Dendritic cell treated with granulocyte-macrophage colony-stimulating factor and Interleukin-4, amounts not matched to agents 40 ng/mL and 50 ng/mL, for 4 days (primary cell): ENCODE measurements around the gene ABCC1.

Source experiments
- H3K27ac Mint-ChIP-seq: one replicate; pipeline ENCODE4 v1.8.0; 2022; ENCODE audit warnings: mild to moderate bottlenecking, mixed read lengths
- H3K27me3 Mint-ChIP-seq: one replicate; pipeline ENCODE4 v1.8.0; 2022; ENCODE audit warnings: mild to moderate bottlenecking, mixed read lengths
- H3K36me3 Mint-ChIP-seq: one replicate; pipeline ENCODE4 v1.8.0; 2022; ENCODE audit warnings: low read depth, mixed read lengths
- H3K4me1 Mint-ChIP-seq: one replicate; pipeline ENCODE4 v1.8.0; 2022; ENCODE audit warnings: low read depth, mixed read lengths
- H3K4me3 Mint-ChIP-seq: one replicate; pipeline ENCODE4 v1.8.0; 2022; ENCODE audit warnings: mild to moderate bottlenecking, moderate library complexity, mixed read lengths
- H3K9me3 Mint-ChIP-seq: one replicate; pipeline ENCODE4 v1.8.0; 2022; ENCODE audit warnings: mixed read lengths
- intact Hi-C: fragments of 100-400 bp; cut with micrococcal nuclease; formaldehyde crosslinking; loops from one replicate; pipeline ENCODE4 v1.15.0; 2022

Gene ABCC1

GRCh38 chr16:16076423-16076813 is 127.0 kb downstream of the ABCC1 start:
- intact Hi-C loops, result no loop called here
- Mint-ChIP-seq H3K9me3 (no peaks in the 10 kb centered on the region), H3K4me3 (no peak overlapping the region), H3K27ac (peak overlapping the region; percentile 73), H3K36me3 (peaks cover 100% of the 10 kb centered on the region), H3K27me3 (no peaks in the 10 kb centered on the region), H3K4me1 (peaks cover 37% of the 10 kb centered on the region)

- peaks cover 100% of the 10 kb centered on the region for H3K36me3 Mint-ChIP-seq
- peaks cover 14% of the 10 kb centered on the region for H3K4me1 Mint-ChIP-seq
- no peak overlapping the region for H3K4me3 Mint-ChIP-seq
- H3K27ac Mint-ChIP-seq, result no peak overlapping the region
- no peaks in the 10 kb centered on the region for H3K27me3 Mint-ChIP-seq
- H3K9me3 Mint-ChIP-seq, result peaks cover 20% of the 10 kb centered on the region
- intact Hi-C loops, result no loop called here
Measured at GRCh38 chr16:16080465-16081065, 131.1 kb downstream of the ABCC1 start.

- H3K4me1 Mint-ChIP-seq, result peaks cover 8% of the 10 kb centered on the region
- peaks cover 20% of the 10 kb centered on the region for H3K9me3 Mint-ChIP-seq
- intact Hi-C loops, result no loop called here
- H3K27me3 Mint-ChIP-seq, result no peaks in the 10 kb centered on the region
- H3K27ac Mint-ChIP-seq, result no peak overlapping the region
- no peak overlapping the region for H3K4me3 Mint-ChIP-seq
- H3K36me3 Mint-ChIP-seq, result peaks cover 100% of the 10 kb centered on the region
Measured at GRCh38 chr16:16081141-16081540, 131.7 kb downstream of the ABCC1 start.

- intact Hi-C loops, result no loop called here
- peaks cover 20% of the 10 kb centered on the region for H3K9me3 Mint-ChIP-seq
- no peaks in the 10 kb centered on the region for H3K27me3 Mint-ChIP-seq
- H3K4me3 Mint-ChIP-seq, result no peak overlapping the region
- H3K36me3 Mint-ChIP-seq, result peaks cover 100% of the 10 kb centered on the region
- no peak overlapping the region for H3K27ac Mint-ChIP-seq
- H3K4me1 Mint-ChIP-seq, result no peaks in the 10 kb centered on the region
Measured at GRCh38 chr16:16082255-16082654, 132.8 kb downstream of the ABCC1 start.

GRCh38 chr16:16083421-16084156 is 134.2 kb downstream of the ABCC1 start:
- H3K27ac Mint-ChIP-seq, result no peak overlapping the region

GRCh38 chr16:16084874-16085273 is 135.5 kb downstream of the ABCC1 start:
- Mint-ChIP-seq H3K27me3 (no peaks in the 10 kb centered on the region), H3K4me3 (no peak overlapping the region), H3K4me1 (no peaks in the 10 kb centered on the region), H3K36me3 (peaks cover 100% of the 10 kb centered on the region), H3K27ac (no peak overlapping the region), H3K9me3 (peaks cover 20% of the 10 kb centered on the region)
- intact Hi-C loops, result loop anchor here (5.0 kb wide), 1 partner anchor 37 kb away; no protein-coding TSS in a partner anchor

More at GRCh38 chr16:16083421-16084156, 134.2 kb downstream of the ABCC1 start:
- H3K9me3 Mint-ChIP-seq, result peaks cover 20% of the 10 kb centered on the region
- H3K4me3 Mint-ChIP-seq, result no peak overlapping the region
- intact Hi-C loops, result no loop called here
- H3K27me3 Mint-ChIP-seq, result no peaks in the 10 kb centered on the region
- H3K36me3 Mint-ChIP-seq, result peaks cover 100% of the 10 kb centered on the region
- H3K4me1 Mint-ChIP-seq, result no peaks in the 10 kb centered on the region

- no peak overlapping the region for H3K27ac Mint-ChIP-seq
- peaks cover 18% of the 10 kb centered on the region for H3K9me3 Mint-ChIP-seq
- no peaks in the 10 kb centered on the region for H3K4me1 Mint-ChIP-seq
- no peak overlapping the region for H3K4me3 Mint-ChIP-seq
- peaks cover 100% of the 10 kb centered on the region for H3K36me3 Mint-ChIP-seq
- no peaks in the 10 kb centered on the region for H3K27me3 Mint-ChIP-seq
- intact Hi-C loops, result loop anchor here (5.0 kb wide), 1 partner anchor 35 kb away; no protein-coding TSS in a partner anchor
Measured at GRCh38 chr16:16086653-16087446, 137.4 kb downstream of the ABCC1 start.

- no peak overlapping the region for H3K27ac Mint-ChIP-seq
- no peak overlapping the region for H3K4me3 Mint-ChIP-seq
- intact Hi-C loops, result no loop called here
- peaks cover 100% of the 10 kb centered on the region for H3K36me3 Mint-ChIP-seq
- peaks cover 5% of the 10 kb centered on the region for H3K4me1 Mint-ChIP-seq
- no peaks in the 10 kb centered on the region for H3K9me3 Mint-ChIP-seq
- H3K27me3 Mint-ChIP-seq, result no peaks in the 10 kb centered on the region
Measured at GRCh38 chr16:16090238-16090637, 140.8 kb downstream of the ABCC1 start.

- Mint-ChIP-seq H3K27me3 (no peaks in the 10 kb centered on the region), H3K4me3 (no peak overlapping the region), H3K4me1 (peaks cover 5% of the 10 kb centered on the region), H3K27ac (no peak overlapping the region), H3K9me3 (no peaks in the 10 kb centered on the region), H3K36me3 (peaks cover 100% of the 10 kb centered on the region)
- intact Hi-C loops, result no loop called here
Measured at GRCh38 chr16:16092925-16093627, 143.7 kb downstream of the ABCC1 start.

- Mint-ChIP-seq H3K36me3 (peaks cover 100% of the 10 kb centered on the region), H3K27me3 (no peaks in the 10 kb centered on the region), H3K4me3 (no peak overlapping the region), H3K4me1 (peaks cover 5% of the 10 kb centered on the region), H3K27ac (no peak overlapping the region), H3K9me3 (no peaks in the 10 kb centered on the region)
- intact Hi-C loops, result no loop called here
Measured at GRCh38 chr16:16093628-16094332, 144.4 kb downstream of the ABCC1 start.

GRCh38 chr16:16095646-16096045 is 146.2 kb downstream of the ABCC1 start:
- Mint-ChIP-seq H3K4me1 (peaks cover 24% of the 10 kb centered on the region), H3K36me3 (peaks cover 97% of the 10 kb centered on the region), H3K9me3 (no peaks in the 10 kb centered on the region), H3K4me3 (no peak overlapping the region), H3K27me3 (no peaks in the 10 kb centered on the region), H3K27ac (no peak overlapping the region)
- intact Hi-C loops, result no loop called here

- peaks cover 94% of the 10 kb centered on the region for H3K36me3 Mint-ChIP-seq
- intact Hi-C loops, result no loop called here
- no peaks in the 10 kb centered on the region for H3K9me3 Mint-ChIP-seq
- peaks cover 24% of the 10 kb centered on the region for H3K4me1 Mint-ChIP-seq
- H3K4me3 Mint-ChIP-seq, result no peak overlapping the region
- H3K27me3 Mint-ChIP-seq, result no peaks in the 10 kb centered on the region
- H3K27ac Mint-ChIP-seq, result no peak overlapping the region
Measured at GRCh38 chr16:16096121-16096857, 146.9 kb downstream of the ABCC1 start.

GRCh38 chr16:16096858-16097213 is 147.4 kb downstream of the ABCC1 start:
- H3K27ac Mint-ChIP-seq, result no peak overlapping the region
- no peaks in the 10 kb centered on the region for H3K9me3 Mint-ChIP-seq
- peaks cover 94% of the 10 kb centered on the region for H3K36me3 Mint-ChIP-seq
- intact Hi-C loops, result no loop called here
- peaks cover 24% of the 10 kb centered on the region for H3K4me1 Mint-ChIP-seq
- H3K27me3 Mint-ChIP-seq, result no peaks in the 10 kb centered on the region
- H3K4me3 Mint-ChIP-seq, result no peak overlapping the region
